Progenitor cell of endocrine pancreas (in vitro differentiated cells): ENCODE results near the gene PRDM11. TPM values are rescaled to one million over a fixed set of nuclear protein-coding genes. Genes with fewer than 3 reads are reported as not detected.

ENCODE experiments used
- DNase-seq: peaks from one replicate; pipeline ENCODE4 v3.0.0; 2021; ENCODE audit warnings: low spot score; ENCODE audit not compliant: unreplicated experiment
- H3K27ac Mint-ChIP-seq: 2 replicates; pipeline ENCODE4 v1.8.0; 2021; ENCODE audit warnings: mild to moderate bottlenecking, moderate library complexity, mixed read lengths
- H3K27me3 Mint-ChIP-seq: 2 replicates; pipeline ENCODE4 v1.8.0; 2021; ENCODE audit warnings: mixed read lengths
- H3K36me3 Mint-ChIP-seq: 2 replicates; pipeline ENCODE4 v1.8.0; 2022; ENCODE audit warnings: mixed read lengths; ENCODE audit not compliant: insufficient read depth
- H3K4me1 Mint-ChIP-seq: 2 replicates; pipeline ENCODE4 v1.8.0; 2021; ENCODE audit warnings: low read depth, mixed read lengths
- H3K4me3 Mint-ChIP-seq: 2 replicates; pipeline ENCODE4 v1.8.0; 2021; ENCODE audit warnings: low read depth, mild to moderate bottlenecking, moderate library complexity, mixed read lengths
- H3K9me3 Mint-ChIP-seq: 2 replicates; pipeline ENCODE4 v1.8.0; 2021; ENCODE audit warnings: low read depth, mixed read lengths
- CTCF ChIP-seq: fragments of 200-600 bp; sonication (generic); IDR thresholded peaks from one replicate; pipeline ENCODE4 v1.5.0; 2021; ENCODE audit warnings: antibody characterized with exemption, mild to moderate bottlenecking; ENCODE audit not compliant: unreplicated experiment
- total RNA-seq: library from RNA; stranded (reverse); gene quantifications from 2 replicates; pipeline ENCODE4 v1.2.1, GENCODE V29; 2021

PRDM11 gene
- total RNA-seq, 1 donor from 2014 or later: 27.1 TPM

- Mint-ChIP-seq H3K9me3 (no peaks in the 10 kb centered on the region), H3K27ac (peak overlapping the region; percentile 51), H3K4me1 (peaks cover 18% of the 10 kb centered on the region), H3K36me3 (peaks cover 7% of the 10 kb centered on the region), H3K27me3 (no peaks in the 10 kb centered on the region), H3K4me3 (no peak overlapping the region)
- TF ChIP-seq CTCF: no peak
- no peak for DNase-seq
These were observed 62.8 kb downstream of the PRDM11 start for GRCh38 chr11:45209000-45209879.

DNA sequence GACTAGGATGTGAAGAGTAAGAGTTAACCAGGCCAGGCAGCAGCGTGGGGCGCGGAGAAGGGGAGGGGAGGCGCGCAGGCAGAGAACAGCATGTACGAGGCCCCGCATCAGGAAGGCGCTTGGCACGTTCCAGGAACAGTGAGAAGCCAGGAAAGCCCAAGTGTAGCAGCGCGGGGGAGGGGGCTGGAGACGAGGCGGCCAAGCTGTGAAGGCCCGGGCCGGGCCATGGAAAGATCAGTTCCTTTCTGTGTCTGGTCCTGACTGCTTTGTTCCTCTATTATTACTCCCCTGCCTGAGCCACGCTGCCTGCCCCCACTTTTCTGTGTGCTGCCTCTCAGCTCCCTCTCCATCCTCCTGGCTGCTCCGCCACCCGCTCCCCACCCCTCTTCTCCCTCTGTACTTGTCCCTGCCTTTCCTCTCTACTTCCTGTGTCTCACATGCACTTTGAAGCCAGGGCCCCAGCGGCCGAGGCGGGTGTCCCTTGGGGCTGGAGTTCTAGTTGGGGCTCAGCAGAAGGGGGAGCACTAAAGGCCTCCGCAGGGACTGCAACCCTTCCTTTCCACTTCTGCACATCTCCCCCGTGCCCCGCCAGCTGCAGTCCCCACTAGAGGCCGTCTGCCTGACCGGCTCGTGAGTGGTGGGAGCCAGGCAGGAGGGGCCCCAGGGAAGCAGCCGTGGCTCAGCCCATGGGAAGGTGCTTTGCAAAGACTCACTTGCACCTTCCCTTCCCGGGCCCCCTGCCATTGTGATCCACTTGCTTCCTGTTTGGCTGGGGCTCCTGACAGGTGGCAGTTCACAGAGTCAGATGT lies 63.7 kb downstream of the PRDM11 start:
- no peak overlapping the region for H3K27ac Mint-ChIP-seq
- H3K27me3 Mint-ChIP-seq: no peaks in the 10 kb centered on the region
- H3K9me3 Mint-ChIP-seq: no peaks in the 10 kb centered on the region
- no peak overlapping the region for H3K4me3 Mint-ChIP-seq
- H3K4me1 Mint-ChIP-seq: peaks cover 18% of the 10 kb centered on the region
- no peak for DNase-seq
- no peak for TF ChIP-seq CTCF
- peaks cover 7% of the 10 kb centered on the region for H3K36me3 Mint-ChIP-seq

- H3K4me1 Mint-ChIP-seq: peaks cover 18% of the 10 kb centered on the region
- H3K36me3 Mint-ChIP-seq: peaks cover 7% of the 10 kb centered on the region
- H3K4me3 Mint-ChIP-seq: no peak overlapping the region
- DNase-seq: no peak
- H3K27me3 Mint-ChIP-seq: no peaks in the 10 kb centered on the region
- TF ChIP-seq CTCF: no peak
- H3K27ac Mint-ChIP-seq: no peak overlapping the region
- H3K9me3 Mint-ChIP-seq: no peaks in the 10 kb centered on the region
These were observed 64.4 kb downstream of the PRDM11 start for GRCh38 chr11:45210846-45211245.

- H3K4me3 Mint-ChIP-seq: no peak overlapping the region
- H3K36me3 Mint-ChIP-seq: peaks cover 7% of the 10 kb centered on the region
- no peak for TF ChIP-seq CTCF
- H3K4me1 Mint-ChIP-seq: peaks cover 18% of the 10 kb centered on the region
- no peaks in the 10 kb centered on the region for H3K27me3 Mint-ChIP-seq
- no peak overlapping the region for H3K27ac Mint-ChIP-seq
- H3K9me3 Mint-ChIP-seq: no peaks in the 10 kb centered on the region
- no peak for DNase-seq
These were observed 65.3 kb downstream of the PRDM11 start for GRCh38 chr11:45211732-45212131.

DNA sequence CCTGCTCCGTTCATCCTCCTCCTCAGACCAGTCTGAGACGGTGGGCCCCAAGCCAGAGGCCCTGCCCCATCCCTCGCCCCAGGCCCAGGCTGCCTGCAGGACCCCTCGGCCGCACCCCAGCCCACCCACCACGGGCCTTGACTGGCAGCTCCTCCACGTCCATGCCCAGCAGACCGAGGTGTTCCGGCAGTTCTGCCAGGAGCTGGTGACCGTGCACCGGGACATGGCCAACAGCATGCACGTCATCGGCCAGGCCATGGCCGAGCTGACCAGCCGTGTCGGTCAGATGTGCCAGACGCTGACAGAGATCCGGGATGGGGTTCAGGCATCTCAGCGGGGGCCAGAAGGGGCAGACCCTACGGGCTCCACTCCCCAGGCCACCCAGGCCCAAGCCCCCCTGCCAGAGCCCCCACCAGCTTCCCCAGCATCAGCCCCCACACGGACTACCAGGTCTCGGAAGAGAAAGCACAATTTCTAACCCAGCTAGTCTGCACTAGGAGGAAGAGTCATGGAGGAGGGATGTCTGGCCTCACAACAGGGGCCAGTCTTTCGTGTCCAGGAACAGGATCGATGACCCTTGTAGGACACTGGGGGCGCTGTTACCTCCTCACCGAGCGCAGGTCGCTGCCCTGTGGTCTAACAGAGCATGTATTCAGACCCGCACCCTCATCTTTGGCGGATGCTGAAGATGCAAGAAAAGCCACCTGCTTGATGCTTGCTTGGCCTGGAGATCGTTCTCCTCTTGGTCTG lies 66.3 kb downstream of the PRDM11 start:
- peaks cover 18% of the 10 kb centered on the region for H3K4me1 Mint-ChIP-seq
- no peaks in the 10 kb centered on the region for H3K27me3 Mint-ChIP-seq
- no peaks in the 10 kb centered on the region for H3K9me3 Mint-ChIP-seq
- peaks cover 7% of the 10 kb centered on the region for H3K36me3 Mint-ChIP-seq
- TF ChIP-seq CTCF: peak; percentile 50
- no peak for DNase-seq
- H3K27ac Mint-ChIP-seq: no peak overlapping the region
- no peak overlapping the region for H3K4me3 Mint-ChIP-seq
